SK-N-SH (cell line): ENCODE measurements around the gene XPR1. TPM values are rescaled to one million over a fixed set of nuclear protein-coding genes. Genes with fewer than 3 reads are reported as not detected.

Experiments
- CTCF ChIA-PET: fragments of 300-600, 350-600 bp; formaldehyde crosslinking; extraction: SDS; loops from one replicate; lab custom pipeline; 2021; lab: Yijun Ruan, JAX
- POLR2A ChIA-PET: fragments of 350-600 bp; sonication (Branson Sonifier 250); formaldehyde crosslinking; extraction: SDS; loops from one replicate; lab custom pipeline; 2020; ENCODE audit warnings: antibody characterized with exemption, inconsistent platforms; lab: Yijun Ruan, JAX
- DNase-seq: peaks from one replicate; pipeline ENCODE4 v3.0.0; 2012
- H2AFZ ChIP-seq: fragments of 200-600 bp; sonication (generic); 2 replicates; pipeline ENCODE4 v1.8.1; 2016; ENCODE audit warnings: antibody characterized with exemption, mild to moderate bottlenecking, low read depth
- H3F3A ChIP-seq: fragments of 200-600 bp; sonication (generic); replicated peaks from 2 replicates; pipeline ENCODE3; 2016; ENCODE audit warnings: antibody characterized with exemption, mild to moderate bottlenecking; ENCODE audit not compliant: insufficient read depth
- H3K27ac ChIP-seq, 2 experiments: fragments of 200-500 bp in 1 of 2; fragments of 200-600 bp in 1 of 2; sonication (Bioruptor generic) in 1 of 2; sonication (generic), shearing (Covaris generic) in 1 of 2; 2 replicates each; pipeline versions ENCODE4 v1.5.1 to v1.6.1; 2014 to 2016; ENCODE audit warnings: low read depth in 2 of 2, inconsistent platforms in 1 of 2, low read length in 1 of 2, mild to moderate bottlenecking in 1 of 2, mixed read lengths in 1 of 2
- H3K27me3 ChIP-seq: fragments of 200-600 bp; sonication (generic), shearing (Covaris generic); 2 replicates; pipeline ENCODE4 v1.6.1; 2016; ENCODE audit warnings: mixed run types; ENCODE audit not compliant: insufficient read depth
- H3K36me3 ChIP-seq, 2 experiments: fragments of 200-500 bp in 1 of 2; fragments of 200-600 bp in 1 of 2; sonication (Bioruptor generic) in 1 of 2; sonication (generic) in 1 of 2; replicated peaks in 1 of 2; 2 replicates each; pipeline versions ENCODE3 to v1.5.1; 2014 to 2016; ENCODE audit warnings: low read length in 1 of 2, mild to moderate bottlenecking in 1 of 2; ENCODE audit not compliant: insufficient read depth in 2 of 2, control insufficient read depth in 1 of 2
- H3K4me1 ChIP-seq, 2 experiments: fragments of 200-500 bp in 1 of 2; fragments of 200-600 bp in 1 of 2; sonication (Bioruptor generic) in 1 of 2; sonication (generic), shearing (Covaris generic) in 1 of 2; 2 replicates each; pipeline versions ENCODE4 v1.5.1 to v1.6.1; 2014 to 2016; ENCODE audit warnings: low read depth in 1 of 2, low read length in 1 of 2, mixed run types in 1 of 2; ENCODE audit not compliant: insufficient read depth in 2 of 2, control insufficient read depth in 1 of 2
- H3K4me2 ChIP-seq: fragments of 200-600 bp; sonication (generic), shearing (Covaris generic); 2 replicates; pipeline ENCODE4 v1.6.1; 2017; ENCODE audit warnings: mixed run types
- H3K4me3 ChIP-seq, 2 experiments: fragments of 200-500 bp in 1 of 2; fragments of 200-600 bp in 1 of 2; sonication (Bioruptor generic) in 1 of 2; sonication (generic), shearing (Covaris generic) in 1 of 2; 2 replicates each; pipeline versions ENCODE4 v1.5.1 to v1.8.1; 2014 to 2016; ENCODE audit warnings: low read depth in 2 of 2, inconsistent platforms in 1 of 2, low read length in 1 of 2, mild to moderate bottlenecking in 1 of 2, mixed read lengths in 1 of 2, moderate library complexity in 1 of 2
- H3K79me2 ChIP-seq: fragments of 200-600 bp; sonication (generic); 2 replicates; pipeline ENCODE4 v1.8.1; 2017; ENCODE audit warnings: mild to moderate bottlenecking; ENCODE audit not compliant: insufficient read depth
- H3K9ac ChIP-seq: fragments of 200-600 bp; sonication (generic); 2 replicates; pipeline ENCODE4 v1.6.1; 2017; ENCODE audit warnings: mixed run types
- H3K9me2 ChIP-seq: fragments of 200-600 bp; sonication (generic); 2 replicates; pipeline ENCODE4 v1.6.1; 2017; ENCODE audit warnings: mixed run types
- H3K9me3 ChIP-seq: fragments of 200-600 bp; sonication (generic); 2 replicates; pipeline ENCODE4 v1.6.1; 2017; ENCODE audit warnings: mixed run types, mild to moderate bottlenecking, moderate library complexity
- H4K20me1 ChIP-seq: fragments of 200-600 bp; sonication (generic); 2 replicates; pipeline ENCODE4 v1.6.1; 2017; ENCODE audit warnings: mild to moderate bottlenecking, mixed run types; ENCODE audit not compliant: insufficient read depth
- EP300 ChIP-seq, 2 experiments: IDR thresholded peaks; 2 replicates each; pipeline versions ENCODE4 v1.4.0 to v1.6.1; 2012; ENCODE audit warnings: borderline replicate concordance in 1 of 2, low read depth in 1 of 2, low read length in 1 of 2
- FOSL2 ChIP-seq: IDR thresholded peaks from 2 replicates; pipeline ENCODE4 v1.4.0; 2012; ENCODE audit warnings: low read depth, mild to moderate bottlenecking, moderate library complexity, borderline replicate concordance
- FOXM1 ChIP-seq: IDR thresholded peaks from 2 replicates; pipeline ENCODE4 v1.4.0; 2012; ENCODE audit warnings: low read depth, mild to moderate bottlenecking
- GATA2 ChIP-seq: sonication (generic); formaldehyde crosslinking; IDR thresholded peaks from 2 replicates; pipeline ENCODE4 v1.5.0; 2020; ENCODE audit warnings: mild to moderate bottlenecking, missing genetic modification reagents
- IRF3 ChIP-seq: fragments of 150-350 bp; IDR thresholded peaks from 2 replicates; pipeline ENCODE4 v1.6.1; 2016; ENCODE audit warnings: mild to moderate bottlenecking, low read depth, low read length
- MEF2A ChIP-seq: IDR thresholded peaks from 2 replicates; pipeline ENCODE4 v1.4.0; 2012; ENCODE audit warnings: low read depth, borderline replicate concordance
- RCOR1 ChIP-seq: fragments of 150-350 bp; IDR thresholded peaks from 2 replicates; pipeline ENCODE4 v1.6.1; 2017; ENCODE audit warnings: antibody characterized with exemption, low read length
- RFX5 ChIP-seq: IDR thresholded peaks from 2 replicates; pipeline ENCODE4 v1.6.1; 2012; ENCODE audit warnings: mild to moderate bottlenecking, improper control_type of control experiment, low read length
- SMC3 ChIP-seq: IDR thresholded peaks from 2 replicates; pipeline ENCODE4 v1.6.1; 2012; ENCODE audit warnings: low read depth, low read length, improper control_type of control experiment
- TCF12 ChIP-seq: IDR thresholded peaks from 2 replicates; pipeline ENCODE4 v1.4.0; 2012
- TEAD4 ChIP-seq: IDR thresholded peaks from 2 replicates; pipeline ENCODE4 v1.4.0; 2012; ENCODE audit warnings: mild to moderate bottlenecking, borderline replicate concordance; ENCODE audit not compliant: insufficient read depth
- WGBS: methylation state at CpG from one replicate; pipeline ENCODE4 v1.1.6; 2017; ENCODE audit warnings: low lambda C conversion rate; 5-methylcytosine and 5-hydroxymethylcytosine counted together
- polyA plus RNA-seq, 3 experiments: library from polyadenylated mRNA; depleted of rRNA; stranded (reverse); fragments of >200 nt; gene quantifications; 2 replicates each; pipeline ENCODE4 v1.2.3, GENCODE V29; 2012
- TF ChIP-seq, protein P1 (sequence below): fragments of 150-350 bp; IDR thresholded peaks from 2 replicates; pipeline ENCODE4 v1.6.1; 2017; ENCODE audit warnings: antibody characterized with exemption, low read length, low read depth, borderline replicate concordance
- TF ChIP-seq, protein P2 (sequence below): fragments of 200-600 bp; sonication (generic); IDR thresholded peaks from 2 replicates; pipeline ENCODE4 v1.6.1; 2017; ENCODE audit warnings: antibody characterized with exemption, mild to moderate bottlenecking, moderate library complexity

Gene XPR1
- polyA plus RNA-seq, 1 of the 3 experiments (the other 2 are of a cell fraction), result 7.9 TPM

DNA sequence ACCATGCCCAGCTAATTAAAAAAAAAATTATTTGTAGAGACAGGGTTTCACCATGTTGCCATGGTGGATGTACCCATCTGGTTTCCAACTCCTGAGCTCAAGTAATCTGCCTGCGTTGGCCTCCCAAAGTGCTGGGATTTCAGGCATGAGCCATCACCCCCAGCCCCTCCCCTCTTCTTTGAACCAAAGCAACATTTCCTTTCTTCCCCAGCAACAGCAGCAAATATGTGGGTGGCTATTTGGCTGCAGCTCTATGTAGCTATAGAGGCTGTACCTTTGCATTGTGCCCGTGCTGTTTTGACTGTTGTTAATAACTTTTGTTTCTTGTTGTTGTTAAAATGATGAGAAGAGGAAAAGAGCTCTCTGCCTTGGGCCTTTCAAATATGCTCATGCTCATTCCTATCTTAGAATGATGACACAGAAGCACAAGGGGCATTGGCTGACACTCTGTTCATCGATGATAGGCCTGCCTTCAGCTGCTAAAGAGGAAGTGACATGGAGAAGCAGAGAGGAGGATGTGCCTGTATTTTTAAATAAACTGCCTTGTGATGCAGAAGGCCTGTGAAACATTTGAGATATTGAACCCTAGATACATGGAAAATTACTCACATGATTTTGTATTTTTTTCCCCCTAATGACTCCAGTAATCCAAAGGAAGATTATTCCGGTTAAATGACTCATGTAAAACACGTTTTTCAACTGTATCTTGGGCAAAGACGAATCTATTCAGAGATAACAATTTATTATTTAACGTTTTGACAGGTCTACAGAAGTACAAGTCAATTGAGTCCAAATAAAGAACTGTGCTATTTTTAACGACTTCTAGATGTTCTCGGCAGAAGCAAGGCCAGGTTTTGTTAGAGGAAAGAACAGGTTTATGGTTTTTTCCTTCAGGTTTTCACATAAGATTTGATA, 20.5 kb upstream of the XPR1 start:
- POLR2A ChIA-PET, result no interaction called here
- WGBS, result 72% methylated on average over 9 of the region's 9 CpGs

GRCh38 chr1:180612632-180613031, 19.2 kb upstream of the XPR1 start:
- 88% methylated on average over 1 of the region's 1 CpG for WGBS
- Histone ChIP-seq H3K79me2 (no peaks in the 10 kb centered on the region), H2AFZ (no peak overlapping the region), H3K9ac (no peak overlapping the region), H3K9me3 (no peaks in the 10 kb centered on the region), H3F3A (no peaks in the 10 kb centered on the region), H3K27ac (no peak overlapping the region), H3K4me3 (no peak overlapping the region), H3K4me2 (no peak overlapping the region), H3K36me3 (no peaks in the 10 kb centered on the region), H3K4me1 (no peaks in the 10 kb centered on the region; a peak in 1 of 4 replicates), H3K9me2 (no peaks in the 10 kb centered on the region), H3K27me3 (no peaks in the 10 kb centered on the region), H4K20me1 (no peaks in the 10 kb centered on the region)
- no peak for TF ChIP-seq IRF3
- TF ChIP-seq FOSL2, result no peak
- no peak for TF ChIP-seq MEF2A
- no peak for TF ChIP-seq TEAD4
- no peak for TF ChIP-seq FOXM1
- no peak for TF ChIP-seq SMC3
- POLR2A ChIA-PET, result no interaction called here
- DNase-seq, result no peak
- CTCF ChIA-PET, result interaction anchor here (0.7 kb wide), 1 partner anchor 96 kb away, joined by 3 read pairs; no protein-coding TSS in a partner anchor

More for the DNA sequence above, 20.5 kb upstream of the XPR1 start:
- Histone ChIP-seq H3F3A (no peaks in the 10 kb centered on the region), H3K4me3 (no peak overlapping the region), H2AFZ (peak overlapping the region; percentile 47; the same call in 1 of the 2 replicates), H3K27me3 (no peaks in the 10 kb centered on the region), H4K20me1 (no peaks in the 10 kb centered on the region), H3K9me3 (no peaks in the 10 kb centered on the region), H3K79me2 (no peaks in the 10 kb centered on the region), H3K4me1 (no peaks in the 10 kb centered on the region; a peak in 1 of 4 replicates), H3K9ac (no peak overlapping the region), H3K36me3 (no peaks in the 10 kb centered on the region), H3K9me2 (no peaks in the 10 kb centered on the region), H3K27ac (no peak overlapping the region), H3K4me2 (no peak overlapping the region)
- TF ChIP-seq TEAD4 (no peak), RFX5 (no peak)
- no peak for DNase-seq
- CTCF ChIA-PET, result interaction anchor here (1.0 kb wide), 1 partner anchor 73 kb away, joined by 3 read pairs; no protein-coding TSS in a partner anchor

- no peaks in the 10 kb centered on the region for H3K27me3 ChIP-seq
- peak overlapping the region; percentile 13; the same call in 1 of the 2 replicates for H2AFZ ChIP-seq
- no peaks in the 10 kb centered on the region for H3K36me3 ChIP-seq
- no peaks in the 10 kb centered on the region for H3K9me2 ChIP-seq
- no peaks in the 10 kb centered on the region; a peak in 1 of 4 replicates for H3K4me1 ChIP-seq
- CTCF ChIA-PET, result no interaction called here
- H3K4me3 ChIP-seq, result no peak overlapping the region
- no peak overlapping the region for H3K27ac ChIP-seq
- 55% methylated on average over 5 of the region's 5 CpGs for WGBS
- no peak for DNase-seq
- H4K20me1 ChIP-seq, result no peaks in the 10 kb centered on the region
- no peaks in the 10 kb centered on the region for H3F3A ChIP-seq
- H3K4me2 ChIP-seq, result no peak overlapping the region
- POLR2A ChIA-PET, result no interaction called here
- H3K9me3 ChIP-seq, result no peaks in the 10 kb centered on the region
- H3K9ac ChIP-seq, result no peak overlapping the region
- H3K79me2 ChIP-seq, result no peaks in the 10 kb centered on the region
- TF ChIP-seq GATA2 (CRISPR knock-in tag) (no peak), EP300 (IDR thresholded peaks at IDR 0.05; ENCODE audit: borderline replicate concordance in 1 of 2, low read depth in 1 of 2, low read length in 1 of 2) (no peak), TCF12 (no peak), RCOR1 (no peak), SMC3 (no peak)
- TF ChIP-seq, protein P1, sequence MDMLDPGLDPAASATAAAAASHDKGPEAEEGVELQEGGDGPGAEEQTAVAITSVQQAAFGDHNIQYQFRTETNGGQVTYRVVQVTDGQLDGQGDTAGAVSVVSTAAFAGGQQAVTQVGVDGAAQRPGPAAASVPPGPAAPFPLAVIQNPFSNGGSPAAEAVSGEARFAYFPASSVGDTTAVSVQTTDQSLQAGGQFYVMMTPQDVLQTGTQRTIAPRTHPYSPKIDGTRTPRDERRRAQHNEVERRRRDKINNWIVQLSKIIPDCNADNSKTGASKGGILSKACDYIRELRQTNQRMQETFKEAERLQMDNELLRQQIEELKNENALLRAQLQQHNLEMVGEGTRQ, result no peak
- TF ChIP-seq, protein P2, sequence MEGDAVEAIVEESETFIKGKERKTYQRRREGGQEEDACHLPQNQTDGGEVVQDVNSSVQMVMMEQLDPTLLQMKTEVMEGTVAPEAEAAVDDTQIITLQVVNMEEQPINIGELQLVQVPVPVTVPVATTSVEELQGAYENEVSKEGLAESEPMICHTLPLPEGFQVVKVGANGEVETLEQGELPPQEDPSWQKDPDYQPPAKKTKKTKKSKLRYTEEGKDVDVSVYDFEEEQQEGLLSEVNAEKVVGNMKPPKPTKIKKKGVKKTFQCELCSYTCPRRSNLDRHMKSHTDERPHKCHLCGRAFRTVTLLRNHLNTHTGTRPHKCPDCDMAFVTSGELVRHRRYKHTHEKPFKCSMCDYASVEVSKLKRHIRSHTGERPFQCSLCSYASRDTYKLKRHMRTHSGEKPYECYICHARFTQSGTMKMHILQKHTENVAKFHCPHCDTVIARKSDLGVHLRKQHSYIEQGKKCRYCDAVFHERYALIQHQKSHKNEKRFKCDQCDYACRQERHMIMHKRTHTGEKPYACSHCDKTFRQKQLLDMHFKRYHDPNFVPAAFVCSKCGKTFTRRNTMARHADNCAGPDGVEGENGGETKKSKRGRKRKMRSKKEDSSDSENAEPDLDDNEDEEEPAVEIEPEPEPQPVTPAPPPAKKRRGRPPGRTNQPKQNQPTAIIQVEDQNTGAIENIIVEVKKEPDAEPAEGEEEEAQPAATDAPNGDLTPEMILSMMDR, result no peak
- TF ChIP-seq, all 33 proteins: peak for 0
Measured at GRCh38 chr1:180614730-180615129, 17.1 kb upstream of the XPR1 start.
